Ishikawa (cell line): ENCODE measurements around the gene PLPPR1.

Experiments
- TEAD4 ChIP-seq: IDR thresholded peaks from 2 replicates; pipeline ENCODE4 v1.6.1; 2012
- TF ChIP-seq, protein P1 (sequence below): IDR thresholded peaks from 2 replicates; pipeline ENCODE4 v1.6.1; 2012

GRCh38 chr9:101035098-101035497 is 6.6 kb downstream of the PLPPR1 start:
- TF ChIP-seq, protein P1, sequence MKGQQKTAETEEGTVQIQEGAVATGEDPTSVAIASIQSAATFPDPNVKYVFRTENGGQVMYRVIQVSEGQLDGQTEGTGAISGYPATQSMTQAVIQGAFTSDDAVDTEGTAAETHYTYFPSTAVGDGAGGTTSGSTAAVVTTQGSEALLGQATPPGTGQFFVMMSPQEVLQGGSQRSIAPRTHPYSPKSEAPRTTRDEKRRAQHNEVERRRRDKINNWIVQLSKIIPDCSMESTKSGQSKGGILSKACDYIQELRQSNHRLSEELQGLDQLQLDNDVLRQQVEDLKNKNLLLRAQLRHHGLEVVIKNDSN: no peak
- no peak for TF ChIP-seq TEAD4
